ENCODE results near the gene PAIP2.

Gene PAIP2

DNA sequence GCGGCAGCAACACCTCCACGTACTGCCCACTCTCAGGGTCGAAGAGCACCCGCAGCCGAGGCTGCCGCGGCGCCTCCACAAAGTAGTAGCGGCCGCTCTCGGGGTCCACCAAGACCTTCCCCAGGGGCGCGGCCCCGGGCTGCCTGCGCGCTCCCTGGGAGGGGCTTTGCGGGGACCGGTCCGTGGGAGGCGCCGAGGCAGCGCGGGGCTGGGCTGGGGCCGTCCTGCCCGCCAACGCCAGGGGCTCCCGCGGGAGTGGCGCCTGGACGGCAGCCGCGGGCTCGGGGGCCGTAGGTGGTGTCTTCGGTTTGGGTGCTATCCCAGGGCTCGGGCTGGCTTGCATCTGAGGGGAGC, 50.6 kb downstream of the PAIP2 start:
- no peak overlapping the region for H3K4me3 ChIP-seq (ENCODE audit: low read depth, low read length)
- H3K36me3 ChIP-seq: no peaks in the 10 kb centered on the region
- TF ChIP-seq, protein P1, sequence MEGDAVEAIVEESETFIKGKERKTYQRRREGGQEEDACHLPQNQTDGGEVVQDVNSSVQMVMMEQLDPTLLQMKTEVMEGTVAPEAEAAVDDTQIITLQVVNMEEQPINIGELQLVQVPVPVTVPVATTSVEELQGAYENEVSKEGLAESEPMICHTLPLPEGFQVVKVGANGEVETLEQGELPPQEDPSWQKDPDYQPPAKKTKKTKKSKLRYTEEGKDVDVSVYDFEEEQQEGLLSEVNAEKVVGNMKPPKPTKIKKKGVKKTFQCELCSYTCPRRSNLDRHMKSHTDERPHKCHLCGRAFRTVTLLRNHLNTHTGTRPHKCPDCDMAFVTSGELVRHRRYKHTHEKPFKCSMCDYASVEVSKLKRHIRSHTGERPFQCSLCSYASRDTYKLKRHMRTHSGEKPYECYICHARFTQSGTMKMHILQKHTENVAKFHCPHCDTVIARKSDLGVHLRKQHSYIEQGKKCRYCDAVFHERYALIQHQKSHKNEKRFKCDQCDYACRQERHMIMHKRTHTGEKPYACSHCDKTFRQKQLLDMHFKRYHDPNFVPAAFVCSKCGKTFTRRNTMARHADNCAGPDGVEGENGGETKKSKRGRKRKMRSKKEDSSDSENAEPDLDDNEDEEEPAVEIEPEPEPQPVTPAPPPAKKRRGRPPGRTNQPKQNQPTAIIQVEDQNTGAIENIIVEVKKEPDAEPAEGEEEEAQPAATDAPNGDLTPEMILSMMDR (IDR thresholded peaks at IDR 0.05; ENCODE audit: low read depth, low read length): no peak
- no peaks in the 10 kb centered on the region for H3K27me3 ChIP-seq (ENCODE audit: insufficient read depth, low read depth, severe bottlenecking)
- peaks cover 5% of the 10 kb centered on the region for H3K9me3 ChIP-seq (ENCODE audit: severe bottlenecking)
- no peak for DNase-seq
- no peak overlapping the region for H3K27ac ChIP-seq

DNA sequence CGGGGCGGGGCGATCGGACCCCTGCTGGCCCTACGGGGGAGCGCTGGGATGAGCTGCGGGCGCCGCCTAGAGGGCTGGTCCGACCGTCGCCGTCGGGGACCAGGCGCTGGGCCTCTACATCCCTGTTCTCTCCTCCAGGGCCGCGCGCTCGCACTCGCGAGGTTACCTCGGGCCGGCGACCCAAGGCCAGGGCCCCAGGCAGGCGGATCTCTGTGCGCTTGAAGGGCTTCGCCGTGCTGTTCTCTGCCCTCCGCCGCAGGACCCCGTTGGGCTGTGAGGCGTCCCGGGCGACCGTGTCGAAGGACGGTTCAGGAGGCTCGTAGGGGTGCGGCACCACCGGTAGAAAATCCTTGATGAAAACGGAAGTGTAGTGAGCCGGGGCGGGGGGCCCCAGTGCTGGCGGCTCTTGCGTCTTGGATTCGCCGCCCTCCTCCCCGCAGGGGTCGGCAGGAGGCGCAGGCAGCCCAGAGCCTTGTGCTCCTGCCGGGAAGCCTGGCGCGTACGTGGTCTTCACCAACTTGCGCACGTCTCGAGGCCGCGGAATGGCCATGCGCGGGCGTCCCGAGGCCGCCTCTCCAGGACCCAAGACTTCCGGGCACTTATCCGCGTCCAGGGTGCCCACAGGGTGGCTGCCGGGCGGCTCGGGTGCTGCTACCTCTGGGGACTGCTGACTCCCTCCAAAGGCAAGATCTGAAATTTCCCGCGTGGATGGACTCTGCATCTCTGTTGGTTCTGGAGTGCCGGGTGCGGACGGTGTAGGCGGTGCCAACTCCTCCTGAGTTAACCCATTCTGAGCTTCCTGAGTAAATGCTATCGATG, 51.2 kb downstream of the PAIP2 start:
- TF ChIP-seq, protein P1 (IDR thresholded peaks at IDR 0.05; ENCODE audit: low read depth, low read length): no peak
- Histone ChIP-seq H3K4me3 (ENCODE audit: low read depth, low read length) (no peak overlapping the region), H3K27ac (no peak overlapping the region), H3K27me3 (ENCODE audit: insufficient read depth, low read depth, severe bottlenecking) (no peaks in the 10 kb centered on the region), H3K36me3 (no peaks in the 10 kb centered on the region), H3K9me3 (ENCODE audit: severe bottlenecking) (peaks cover 5% of the 10 kb centered on the region)
- DNase-seq: no peak

DNA sequence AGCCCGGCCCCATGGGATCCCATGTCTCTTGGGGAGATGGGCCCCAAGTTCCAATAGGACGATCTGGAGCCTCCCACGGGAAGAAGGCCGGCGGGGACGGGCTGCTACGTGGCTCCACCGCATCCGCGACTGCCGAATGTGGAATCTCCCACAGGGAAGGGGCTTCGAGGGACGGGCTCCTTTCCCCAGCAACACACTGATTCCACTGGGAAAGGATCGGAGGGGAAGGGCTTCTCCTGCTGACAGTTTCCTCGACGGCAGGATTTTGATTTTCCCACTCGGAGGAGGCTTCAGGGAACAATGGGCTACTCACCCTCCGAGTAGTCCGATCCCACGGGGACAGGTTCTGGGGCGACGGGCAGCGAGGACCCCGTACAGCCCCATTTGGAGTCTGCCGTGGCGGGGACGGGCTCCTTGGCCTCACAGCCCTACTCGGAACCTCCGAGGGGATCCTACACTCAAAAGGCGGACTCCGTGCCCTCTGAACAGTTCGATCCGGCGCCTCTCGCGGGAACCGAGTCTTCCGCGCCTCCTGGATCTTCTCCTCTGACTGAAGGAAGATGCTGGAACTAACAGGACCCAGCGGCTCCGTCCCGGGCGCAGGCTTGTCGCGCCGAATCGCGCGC, 52.0 kb downstream of the PAIP2 start:
- DNase-seq: no peak
- TF ChIP-seq, protein P1 (IDR thresholded peaks at IDR 0.05; ENCODE audit: low read depth, low read length): no peak
- Histone ChIP-seq H3K4me3 (ENCODE audit: low read depth, low read length) (no peak overlapping the region), H3K36me3 (no peaks in the 10 kb centered on the region), H3K9me3 (ENCODE audit: severe bottlenecking) (peaks cover 5% of the 10 kb centered on the region), H3K27ac (no peak overlapping the region), H3K27me3 (ENCODE audit: insufficient read depth, low read depth, severe bottlenecking) (no peaks in the 10 kb centered on the region)

DNA sequence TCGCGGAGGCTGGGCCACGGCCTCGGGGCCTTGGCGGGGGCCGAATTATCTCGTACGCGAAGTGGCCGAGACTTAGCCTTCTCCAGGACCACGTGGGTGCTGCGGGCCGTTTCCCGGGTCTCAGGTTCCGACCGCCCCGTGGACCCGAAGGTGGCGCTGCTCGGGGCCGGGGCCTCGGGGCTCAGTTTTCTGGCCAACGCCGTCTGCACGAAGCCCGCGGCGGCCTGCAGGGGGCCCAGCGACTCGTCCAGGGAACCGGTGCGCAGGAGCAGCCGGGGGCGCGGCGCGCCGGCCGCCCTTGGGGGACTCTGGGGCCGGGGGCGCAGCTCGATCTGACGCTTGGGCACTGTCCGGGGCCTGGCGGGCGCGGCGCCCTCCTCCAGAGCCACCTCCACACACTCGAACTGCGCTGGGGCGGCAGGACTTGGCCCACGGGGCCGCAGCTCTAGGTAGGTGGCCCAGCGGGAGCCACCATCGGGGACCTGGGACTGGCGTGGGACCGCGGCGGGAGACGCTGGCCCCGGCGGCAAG, 52.5 kb downstream of the PAIP2 start:
- TF ChIP-seq, protein P1 (IDR thresholded peaks at IDR 0.05; ENCODE audit: low read depth, low read length): no peak
- Histone ChIP-seq H3K9me3 (ENCODE audit: severe bottlenecking) (peaks cover 5% of the 10 kb centered on the region), H3K27me3 (ENCODE audit: insufficient read depth, low read depth, severe bottlenecking) (no peaks in the 10 kb centered on the region), H3K4me3 (ENCODE audit: low read depth, low read length) (no peak overlapping the region), H3K36me3 (no peaks in the 10 kb centered on the region), H3K27ac (no peak overlapping the region)
- DNase-seq: no peak

DNA sequence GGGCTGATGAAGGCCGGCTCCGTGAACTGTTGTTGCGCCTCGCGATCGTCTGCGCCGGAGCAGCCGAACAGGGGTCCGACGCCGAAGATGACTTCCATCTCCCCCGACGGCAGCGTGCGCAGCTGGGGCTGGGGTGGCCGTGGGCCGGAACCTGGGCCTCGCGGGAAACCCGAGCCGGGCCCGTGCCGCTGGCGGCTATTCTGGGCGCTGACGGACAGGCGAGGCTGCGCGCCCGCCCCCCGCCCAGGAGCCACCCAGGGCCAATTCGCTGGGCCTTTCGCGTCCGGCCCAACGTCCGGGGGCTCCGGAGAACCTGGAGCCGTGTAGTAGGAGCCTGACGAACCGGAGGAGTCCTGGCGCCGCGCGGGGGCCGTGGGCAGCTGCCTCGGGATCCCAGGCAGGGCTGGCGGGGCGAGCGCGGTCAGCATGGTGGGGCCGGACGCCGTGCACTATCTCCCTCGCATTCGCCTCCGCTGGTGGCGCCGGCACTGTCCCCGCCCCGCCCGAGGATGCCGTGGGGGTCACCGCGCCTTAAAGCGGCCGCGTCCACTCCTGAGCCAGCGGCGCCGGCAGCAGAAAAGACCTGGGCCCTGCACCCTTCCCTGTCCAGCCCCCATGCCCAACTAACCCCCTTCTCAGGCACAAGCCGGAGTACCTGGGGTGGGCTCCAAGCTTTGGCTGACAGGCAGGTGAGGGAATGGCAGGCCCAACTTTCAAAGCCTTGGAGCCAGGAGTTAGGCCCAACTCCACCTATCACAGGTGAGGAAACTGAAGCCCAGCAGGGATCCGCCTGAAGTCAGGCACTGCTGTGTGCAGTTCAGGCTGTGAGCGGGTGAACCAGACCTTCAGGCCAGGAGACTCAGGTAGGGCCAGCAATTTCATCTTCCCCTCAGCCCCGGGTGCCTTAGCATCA, 53.3 kb downstream of the PAIP2 start, which contains the start of gene PROB1:
PROB1 (minus strand) TSS at position 451 of the 913 bp plus-strand sequence; CDS start at position 428, 23 bp downstream.
- Histone ChIP-seq H3K27ac (no peak within 1 kb of the TSS), H3K36me3 (no peaks in the 10 kb centered on the region), H3K9me3 (ENCODE audit: severe bottlenecking) (peaks cover 5% of the 10 kb centered on the region), H3K4me3 (ENCODE audit: low read depth, low read length) (no peak within 1 kb of the TSS), H3K27me3 (ENCODE audit: insufficient read depth, low read depth, severe bottlenecking) (no peaks in the 10 kb centered on the region)
- DNase-seq: no peak
- TF ChIP-seq, protein P1 (IDR thresholded peaks at IDR 0.05; ENCODE audit: low read depth, low read length): no peak

Data from WERI-Rb-1 (cell line).